ENCODE data around the gene HEXIM2. TPM values are rescaled to one million over a fixed set of nuclear protein-coding genes. Genes with fewer than 3 reads are reported as not detected.

The HEXIM2 gene
- total RNA-seq, 1 experiment from 2014 or later, result 11.9 TPM

DNA sequence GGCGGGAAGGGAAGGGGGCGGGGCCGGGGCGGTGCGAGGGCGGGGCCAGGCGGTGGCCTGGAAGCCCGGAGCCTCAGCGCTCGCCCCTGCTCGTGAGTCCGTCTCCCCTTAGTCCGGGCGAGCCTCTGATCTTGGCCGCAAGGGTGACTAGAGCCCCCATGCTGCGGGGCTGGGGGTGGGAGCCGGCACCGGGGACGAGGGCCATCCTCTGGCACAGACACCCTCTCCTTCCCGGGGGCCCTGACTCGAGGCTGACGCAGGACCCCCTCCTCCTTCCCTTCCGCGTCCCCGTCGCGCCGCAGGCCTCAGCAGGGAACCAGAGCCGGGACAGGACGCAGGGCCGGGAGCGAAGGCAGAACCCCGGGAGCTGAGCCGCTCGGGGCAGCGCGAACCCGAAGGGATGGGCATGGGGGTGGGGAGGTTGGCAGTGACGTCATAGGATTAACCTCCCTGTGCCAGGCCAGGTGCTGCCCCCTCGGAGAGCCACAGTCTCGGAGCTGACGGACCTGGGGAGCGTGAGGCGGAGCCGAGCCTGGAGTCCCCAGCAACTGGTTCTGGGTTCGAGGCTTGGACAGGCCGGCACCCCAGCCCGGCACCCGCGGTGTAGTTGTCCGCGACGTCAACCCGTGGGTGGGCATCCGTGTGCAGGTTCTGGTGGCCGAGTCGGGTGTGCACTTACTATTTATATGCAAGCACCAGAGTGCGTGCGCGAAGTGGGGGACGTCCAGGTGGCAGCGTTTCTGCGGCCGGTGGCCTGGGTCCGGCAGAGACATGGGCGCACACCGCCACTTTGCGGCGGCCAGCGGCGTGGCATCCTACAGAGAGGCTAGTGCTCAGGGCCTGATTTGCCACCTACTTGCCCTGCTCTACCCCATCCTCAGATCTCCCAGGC is 28.9 kb upstream of the HEXIM2 start (continued):
- TF ChIP-seq, protein P1, sequence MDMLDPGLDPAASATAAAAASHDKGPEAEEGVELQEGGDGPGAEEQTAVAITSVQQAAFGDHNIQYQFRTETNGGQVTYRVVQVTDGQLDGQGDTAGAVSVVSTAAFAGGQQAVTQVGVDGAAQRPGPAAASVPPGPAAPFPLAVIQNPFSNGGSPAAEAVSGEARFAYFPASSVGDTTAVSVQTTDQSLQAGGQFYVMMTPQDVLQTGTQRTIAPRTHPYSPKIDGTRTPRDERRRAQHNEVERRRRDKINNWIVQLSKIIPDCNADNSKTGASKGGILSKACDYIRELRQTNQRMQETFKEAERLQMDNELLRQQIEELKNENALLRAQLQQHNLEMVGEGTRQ (CRISPR knock-in tag; IDR thresholded peaks at IDR 0.05), result no peak
- no peak for TF ChIP-seq TCF7 (CRISPR knock-in tag; IDR thresholded peaks at IDR 0.05; ENCODE audit: low read depth)
- no peak for TF ChIP-seq HMGA2 (CRISPR knock-in tag; IDR thresholded peaks at IDR 0.05)
- no peak for TF ChIP-seq SOX15 (CRISPR knock-in tag; IDR thresholded peaks at IDR 0.05)
- no peak for TF ChIP-seq TEAD1 (CRISPR knock-in tag; IDR thresholded peaks at IDR 0.05)
- TF ChIP-seq ARID4B (CRISPR knock-in tag; IDR thresholded peaks at IDR 0.05; ENCODE audit: borderline replicate concordance), result no peak
- TF ChIP-seq, protein P2, sequence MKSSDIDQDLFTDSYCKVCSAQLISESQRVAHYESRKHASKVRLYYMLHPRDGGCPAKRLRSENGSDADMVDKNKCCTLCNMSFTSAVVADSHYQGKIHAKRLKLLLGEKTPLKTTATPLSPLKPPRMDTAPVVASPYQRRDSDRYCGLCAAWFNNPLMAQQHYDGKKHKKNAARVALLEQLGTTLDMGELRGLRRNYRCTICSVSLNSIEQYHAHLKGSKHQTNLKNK (CRISPR knock-in tag; IDR thresholded peaks at IDR 0.05), result no peak
- TF ChIP-seq ZNF263 (CRISPR knock-in tag; IDR thresholded peaks at IDR 0.05; ENCODE audit: low read depth), result no peak
- no peak for TF ChIP-seq RORB (CRISPR knock-in tag; IDR thresholded peaks at IDR 0.05)
- TF ChIP-seq FOXK1 (CRISPR knock-in tag; IDR thresholded peaks at IDR 0.05), result no peak
- no peak for TF ChIP-seq E2F4 (CRISPR knock-in tag; IDR thresholded peaks at IDR 0.05; ENCODE audit: borderline replicate concordance, low read depth)
- TF ChIP-seq MAX (CRISPR knock-in tag; IDR thresholded peaks at IDR 0.05), result peak; percentile 41; the same call in 1 of the 2 replicates
- no peak for TF ChIP-seq E2F5 (CRISPR knock-in tag; IDR thresholded peaks at IDR 0.05)
- no peak for TF ChIP-seq NFYB (CRISPR knock-in tag; conservative IDR thresholded peaks at IDR 0.05; ENCODE audit: low read depth)
- peak; percentile 73 for TF ChIP-seq PRDM15 (CRISPR knock-in tag; IDR thresholded peaks at IDR 0.05)
- TF ChIP-seq CREM (CRISPR knock-in tag; IDR thresholded peaks at IDR 0.05), result 0 out of 2 replicates have a peak, but pooled peaks have one; percentile 35
- TF ChIP-seq ESRRA (CRISPR knock-in tag; IDR thresholded peaks at IDR 0.05; ENCODE audit: borderline replicate concordance), result no peak
- no peak for TF ChIP-seq MYBL2 (CRISPR knock-in tag; IDR thresholded peaks at IDR 0.05)

All from WTC11 (cell line).